Heart right ventricle (tissue), 16 donors: ENCODE data around the gene MTFR1L. TPM values are rescaled to one million over a fixed set of nuclear protein-coding genes. Genes with fewer than 3 reads are reported as not detected.
A peak's percentile ranks its signal among the peaks of the same experiment; 100 is the strongest.

Source experiments
- ATAC-seq, 8 donors: fragments of 200-7000 bp; cut with Tn5 transposase; one replicate each; pipeline ENCODE4 v1.9.1; 2020; ENCODE audit warnings: mild to moderate bottlenecking in 8 of 8, moderate library complexity in 8 of 8, moderate number of reproducible peaks in 1 of 8
- DNase-seq, 2 donors: peaks; one replicate each; pipeline ENCODE4 v3.0.0-alpha.2; 2020
- H3K27ac ChIP-seq, 10 donors: fragments of 200-600 bp; sonication (generic) in 2 of 10; one replicate each; pipeline versions ENCODE4 v1.5.0 to v1.8.0; 2020 to 2022; ENCODE audit warnings: mild to moderate bottlenecking in 3 of 10
- H3K27me3 ChIP-seq, 7 donors: fragments of 200-600 bp; one replicate each; pipeline ENCODE4 v1.8.0; 2021 to 2022; ENCODE audit warnings: mild to moderate bottlenecking in 2 of 7
- H3K36me3 ChIP-seq, 9 donors: fragments of 200-600 bp; sonication (generic) in 1 of 9; one replicate each; pipeline versions ENCODE4 v1.5.0 to v1.8.0; 2020 to 2022; ENCODE audit warnings: mild to moderate bottlenecking in 2 of 9
- H3K4me1 ChIP-seq, 9 donors: fragments of 200-600 bp; sonication (generic) in 1 of 9; one replicate each; pipeline versions ENCODE4 v1.5.0 to v1.8.0; 2020 to 2022; ENCODE audit warnings: mild to moderate bottlenecking in 4 of 9
- H3K4me3 ChIP-seq, 10 donors: fragments of 200-600 bp; sonication (generic) in 2 of 10; one replicate each; pipeline versions ENCODE4 v1.5.0 to v1.8.0; 2020 to 2022; ENCODE audit warnings: mild to moderate bottlenecking in 7 of 10, moderate library complexity in 2 of 10
- H3K9me3 ChIP-seq, 11 donors: fragments of 200-600 bp in 10 of 11; sonication (generic) in 2 of 11; one replicate each; pipeline versions ENCODE4 v1.5.0 to v1.8.0; 2013 to 2022; ENCODE audit warnings: mild to moderate bottlenecking in 2 of 11, control low read depth in 1 of 11, moderate library complexity in 1 of 11
- WGBS, 2 donors: extraction: QIAGEN DNeasy Blood & Tissue Kit; methylation state at CpG; one replicate each; pipeline ENCODE4 v1.1.7; 2013; ENCODE audit warnings: inconsistent platforms in 1 of 2; 5-methylcytosine and 5-hydroxymethylcytosine counted together
- intact Hi-C, 10 donors: fragments of 100-400 bp; cut with DNase I; formaldehyde crosslinking; loops; one replicate each; pipeline versions ENCODE4 v1.11.1 to v1.14.2; 2022
- polyA plus RNA-seq, 2 donors: library from polyadenylated mRNA; stranded (reverse); fragments of 200-250 nt; gene quantifications; one replicate each; pipeline ENCODE4 v1.2.3, GENCODE V29; 2013
- total RNA-seq, 10 donors: library from RNA; stranded (reverse); fragmentation: NEBNext Ultra II Directional in 3 of 10; extraction: Animal tissue kit (Norgen Biotek cat#: 25700) in 3 of 10; gene quantifications; one replicate each; pipeline versions ENCODE4 v1.2.1 to v1.2.4, GENCODE V29; 2021 to 2023
- TF ChIP-seq, protein P1 (sequence below), 9 donors: fragments of 200-600 bp; sonication (generic) in 2 of 9; IDR thresholded peaks; one replicate each; pipeline versions ENCODE4 v1.5.0 to v1.8.0; 2021 to 2022; ENCODE audit warnings: antibody characterized with exemption in 9 of 9, mild to moderate bottlenecking in 5 of 9, moderate library complexity in 1 of 9
- donor health status: Arrhythmogenic right ventricular cardiomyopathy.
- donor health status: ischemic (EF 13 %, LVEDD 7.1; RV severe dilation, severe dysfunction).
- donor health status: healthy with polysubstance abuse.
- donor health status: DM: no; HTN: yes; CAD: no.
- donor health status: DM: no; HTN: no; CAD: no.
- donor health status: ischemic (EF 25% LVEDD 6.9; RV normal size, moderate dysfunction).
- donor health status: ischemic (EF 25% LVEDD 5.7; RV mildly dilated, moderate dysfunction).
- donor health status: healthy.
- donor health status: DM: yes; HTN: yes; CAD: no.
- donor health status: Ischemic cardiomyopathy.
- donor health status: ischemic (EF 35%, LVEDD 5.7; RV mildly dilated, moderate dysfunction).
- donor health status: nonischemic (EF 11% LVEDD 7.7; RV severe dilation, severe dysfunction).
- donor health status: DM: yes; HTN: yes; CAD: no.
- donor health status: PGD.
- donor health status: ischemic (EF 29% LVEDD 5.4; RV normal size, mild dysfunction).
- donor health status: nonischemic (EF 23%, LVEDD 6.1; RV moderate dilation, normal function).

The MTFR1L gene
- total and polyA plus RNA-seq, 12 donors: 91.1 to 264 (median 223) TPM

DNA sequence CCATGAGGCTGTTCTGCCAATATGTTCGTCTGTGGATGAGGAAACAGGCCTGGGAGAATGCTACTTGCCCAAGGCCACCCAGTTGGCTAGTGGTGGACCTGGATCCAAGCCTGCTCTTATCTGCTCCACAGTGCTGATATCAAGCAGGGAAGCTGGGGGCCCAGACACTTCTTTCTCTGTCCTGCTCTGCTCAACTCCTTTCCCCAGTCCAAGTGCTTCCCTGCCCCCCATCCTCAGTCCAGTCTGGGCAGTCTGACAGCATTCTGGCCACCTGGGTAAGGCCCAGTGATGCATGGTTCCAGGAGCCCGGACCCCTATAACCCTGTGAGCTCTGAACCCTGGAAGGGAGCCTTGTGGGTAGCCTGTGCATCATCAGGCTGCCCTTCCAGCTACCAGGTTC lies 59.9 kb downstream of the MTFR1L start:
- Histone ChIP-seq H3K9me3 (no peaks in the 10 kb centered on the region), H3K27me3 (no peaks in the 10 kb centered on the region), H3K27ac (no peak overlapping the region), H3K4me3 (no peak overlapping the region), H3K4me1 (peaks cover 2 to 15% (median 7%) of the 10 kb centered on the region in 9 donors), H3K36me3 (no peaks in the 10 kb centered on the region)
- DNase-seq: no peak
- TF ChIP-seq, protein P1, sequence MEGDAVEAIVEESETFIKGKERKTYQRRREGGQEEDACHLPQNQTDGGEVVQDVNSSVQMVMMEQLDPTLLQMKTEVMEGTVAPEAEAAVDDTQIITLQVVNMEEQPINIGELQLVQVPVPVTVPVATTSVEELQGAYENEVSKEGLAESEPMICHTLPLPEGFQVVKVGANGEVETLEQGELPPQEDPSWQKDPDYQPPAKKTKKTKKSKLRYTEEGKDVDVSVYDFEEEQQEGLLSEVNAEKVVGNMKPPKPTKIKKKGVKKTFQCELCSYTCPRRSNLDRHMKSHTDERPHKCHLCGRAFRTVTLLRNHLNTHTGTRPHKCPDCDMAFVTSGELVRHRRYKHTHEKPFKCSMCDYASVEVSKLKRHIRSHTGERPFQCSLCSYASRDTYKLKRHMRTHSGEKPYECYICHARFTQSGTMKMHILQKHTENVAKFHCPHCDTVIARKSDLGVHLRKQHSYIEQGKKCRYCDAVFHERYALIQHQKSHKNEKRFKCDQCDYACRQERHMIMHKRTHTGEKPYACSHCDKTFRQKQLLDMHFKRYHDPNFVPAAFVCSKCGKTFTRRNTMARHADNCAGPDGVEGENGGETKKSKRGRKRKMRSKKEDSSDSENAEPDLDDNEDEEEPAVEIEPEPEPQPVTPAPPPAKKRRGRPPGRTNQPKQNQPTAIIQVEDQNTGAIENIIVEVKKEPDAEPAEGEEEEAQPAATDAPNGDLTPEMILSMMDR (IDR thresholded peaks at IDR 0.05): no peak
- intact Hi-C loops: no loop called here
- 48 to 53% methylated on average over 2 of the region's 2 CpGs for WGBS, 2 donors
- ATAC-seq: no peak

DNA sequence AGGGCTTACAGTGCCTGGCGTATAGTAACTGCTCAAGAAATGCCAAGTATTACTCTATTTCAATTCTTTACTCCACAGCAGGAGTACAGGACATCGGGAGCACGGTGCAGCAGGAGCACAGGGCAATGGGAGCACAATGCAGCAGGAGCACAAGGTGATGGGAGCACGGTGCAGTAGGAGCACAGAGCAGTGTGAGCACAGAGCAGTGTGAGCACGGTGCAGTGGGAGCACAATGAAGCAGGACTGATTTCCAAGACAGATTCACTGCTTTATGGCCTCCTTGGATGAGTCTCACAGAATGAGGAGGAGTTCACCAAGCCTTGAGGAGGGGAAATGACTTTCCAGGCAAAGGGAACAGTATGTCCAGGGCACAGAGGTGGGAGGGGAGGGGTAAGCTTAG lies 60.8 kb downstream of the MTFR1L start:
- Histone ChIP-seq H3K27me3 (no peaks in the 10 kb centered on the region), H3K36me3 (no peaks in the 10 kb centered on the region), H3K4me3 (no peak overlapping the region), H3K9me3 (no peaks in the 10 kb centered on the region), H3K4me1 (peaks cover 0 to 10% (median 0%) of the 10 kb centered on the region in 9 donors), H3K27ac (no peak overlapping the region)
- ATAC-seq (no peak), DNase-seq (no peak)
- 95 to 97% methylated on average over 5 of the region's 5 CpGs for WGBS, 2 donors
- TF ChIP-seq, protein P1 (IDR thresholded peaks at IDR 0.05): no peak
- intact Hi-C loops: no loop called here

- Histone ChIP-seq H3K4me1 (peaks cover 0 to 2% (median 0%) of the 10 kb centered on the region in 9 donors), H3K9me3 (no peaks in the 10 kb centered on the region), H3K27me3 (no peaks in the 10 kb centered on the region), H3K27ac (no peak overlapping the region), H3K36me3 (no peaks in the 10 kb centered on the region), H3K4me3 (no peak overlapping the region)
- WGBS, 2 donors: 90 to 92% methylated on average over 11 of the region's 11 CpGs
- ATAC-seq (peak in 1 of 8 donors; percentile 45), DNase-seq (no peak)
- intact Hi-C loops: no loop called here
- TF ChIP-seq, protein P1 (IDR thresholded peaks at IDR 0.05): no peak
These were observed 61.5 kb downstream of the MTFR1L start for GRCh38 chr1:25881266-25881665.

Other genes with a start within 250 kb of the MTFR1L start
- 10 to 100 TPM in 9 of 10 donors, 1 to 10 TPM in 1; 9.7 to 23.4 (median 14.2) TPM for gene MAN1C1, start 203.2 kb upstream of the MTFR1L start, total RNA-seq
- 10 to 100 TPM; 10.1 to 11.3 TPM for gene MAN1C1, start 203.2 kb upstream of the MTFR1L start, polyA plus RNA-seq
- 10 to 100 TPM; 32.5 to 75.1 (median 47.9) TPM for gene SELENON, start 19.8 kb upstream of the MTFR1L start, total RNA-seq
- 10 to 100 TPM; 36.4 to 37.2 TPM for gene SELENON, start 19.8 kb upstream of the MTFR1L start, polyA plus RNA-seq
- gene AUNIP, start 39.5 kb downstream of the MTFR1L start, total RNA-seq: under 1 TPM in 2 of 10 donors, not detected in 8; 0.21 to 0.25 TPM
- under 1 TPM in 1 of 2 donors, not detected in 1; 0.04 TPM for gene AUNIP, start 39.5 kb downstream of the MTFR1L start, polyA plus RNA-seq
- gene PAQR7, start 55.8 kb downstream of the MTFR1L start, total RNA-seq: 1 to 10 TPM; 1.2 to 3.8 (median 2.2) TPM
- 1 to 10 TPM; 1.2 to 1.4 TPM for gene PAQR7, start 55.8 kb downstream of the MTFR1L start, polyA plus RNA-seq
- 10 to 100 TPM; 16.0 to 85.7 (median 48.7) TPM for gene STMN1, start 86.5 kb downstream of the MTFR1L start, total RNA-seq
- gene STMN1, start 86.5 kb downstream of the MTFR1L start, polyA plus RNA-seq: 10 to 100 TPM; 16.2 to 49.9 TPM
- gene PAFAH2, start 178.1 kb downstream of the MTFR1L start, total RNA-seq: 10 to 100 TPM in 6 of 10 donors, 1 to 10 TPM in 4; 7.5 to 19.3 (median 12.4) TPM
- gene PAFAH2, start 178.1 kb downstream of the MTFR1L start, polyA plus RNA-seq: 1 to 10 TPM; 3.4 to 7.1 TPM
- gene EXTL1, start 201.8 kb downstream of the MTFR1L start, total RNA-seq: 10 to 100 TPM in 5 of 10 donors, 1 to 10 TPM in 5; 1.1 to 17.0 (median 9.1) TPM
- 1 to 10 TPM in 1 of 2 donors, under 1 TPM in 1; 0.91 to 5.3 TPM for gene EXTL1, start 201.8 kb downstream of the MTFR1L start, polyA plus RNA-seq
- gene SLC30A2, start 226.2 kb downstream of the MTFR1L start, total RNA-seq: 10 to 100 TPM in 3 of 10 donors, 1 to 10 TPM in 7; 2.6 to 14.4 (median 8.9) TPM
- 1 to 10 TPM in 1 of 2 donors, under 1 TPM in 1; 0.97 to 3.6 TPM for gene SLC30A2, start 226.2 kb downstream of the MTFR1L start, polyA plus RNA-seq
- 100 to 1,000 TPM; 191 to 415 (median 222) TPM for gene TRIM63, start 247.7 kb downstream of the MTFR1L start, total RNA-seq
- 100 to 1,000 TPM; 194 to 305 TPM for gene TRIM63, start 247.7 kb downstream of the MTFR1L start, polyA plus RNA-seq